ENCODE measurements around the gene PAPPA.

DNA sequence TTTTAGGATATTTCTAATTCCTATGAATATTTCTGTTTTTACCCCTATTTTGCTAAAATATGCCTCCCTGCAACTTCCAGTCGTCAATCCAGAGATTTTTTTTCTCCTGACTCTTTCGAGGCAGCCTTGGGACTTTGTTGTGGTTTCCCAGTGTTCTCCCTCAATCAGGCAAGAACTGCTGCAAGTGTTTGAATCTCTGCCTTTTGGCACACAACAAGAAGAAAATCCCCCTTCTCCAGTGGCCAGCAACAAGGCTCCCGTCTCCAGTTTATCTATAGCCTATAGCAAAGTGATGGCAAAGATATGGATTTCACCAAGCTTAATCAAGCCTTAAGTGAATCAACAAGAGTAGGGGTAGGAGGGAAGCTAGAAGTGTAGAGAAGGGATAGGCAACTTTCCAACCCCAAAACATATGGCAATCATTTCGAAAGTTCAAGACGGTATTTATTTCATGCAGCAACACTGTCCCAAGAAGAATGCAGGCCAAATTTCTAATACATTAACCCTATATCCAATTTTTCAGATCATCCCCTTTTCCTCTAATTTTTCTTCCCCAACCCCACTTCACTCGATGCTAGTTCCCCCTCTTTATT is 37.7 kb upstream of the PAPPA start:
- TF ChIP-seq, protein P1, sequence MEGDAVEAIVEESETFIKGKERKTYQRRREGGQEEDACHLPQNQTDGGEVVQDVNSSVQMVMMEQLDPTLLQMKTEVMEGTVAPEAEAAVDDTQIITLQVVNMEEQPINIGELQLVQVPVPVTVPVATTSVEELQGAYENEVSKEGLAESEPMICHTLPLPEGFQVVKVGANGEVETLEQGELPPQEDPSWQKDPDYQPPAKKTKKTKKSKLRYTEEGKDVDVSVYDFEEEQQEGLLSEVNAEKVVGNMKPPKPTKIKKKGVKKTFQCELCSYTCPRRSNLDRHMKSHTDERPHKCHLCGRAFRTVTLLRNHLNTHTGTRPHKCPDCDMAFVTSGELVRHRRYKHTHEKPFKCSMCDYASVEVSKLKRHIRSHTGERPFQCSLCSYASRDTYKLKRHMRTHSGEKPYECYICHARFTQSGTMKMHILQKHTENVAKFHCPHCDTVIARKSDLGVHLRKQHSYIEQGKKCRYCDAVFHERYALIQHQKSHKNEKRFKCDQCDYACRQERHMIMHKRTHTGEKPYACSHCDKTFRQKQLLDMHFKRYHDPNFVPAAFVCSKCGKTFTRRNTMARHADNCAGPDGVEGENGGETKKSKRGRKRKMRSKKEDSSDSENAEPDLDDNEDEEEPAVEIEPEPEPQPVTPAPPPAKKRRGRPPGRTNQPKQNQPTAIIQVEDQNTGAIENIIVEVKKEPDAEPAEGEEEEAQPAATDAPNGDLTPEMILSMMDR (IDR thresholded peaks at IDR 0.05) = no peak
- no peak for TF ChIP-seq POLR2A (IDR thresholded peaks at IDR 0.05)

Data from uterus (tissue), 2 donors.